Tibial nerve (tissue), 4 donors: ENCODE data around the gene SLC5A10. TPM values are rescaled to one million over a fixed set of nuclear protein-coding genes. Genes with fewer than 3 reads are reported as not detected.
"Not testable (repeated sequence)": the region's sequence is repeated elsewhere in the genome, so short reads cannot be mapped to it uniquely, and the experiment has no call there.

Experiments used
- DNase-seq, 2 donors: peaks; one replicate each; pipeline ENCODE4 v3.0.0-alpha.2; 2019; ENCODE audit warnings: low spot score in 2 of 2
- H3K27ac ChIP-seq, 4 donors: fragments of 200-600 bp; sonication (generic) in 3 of 4; one replicate each; pipeline ENCODE4 v1.5.1; 2017 to 2019; ENCODE audit warnings: mild to moderate bottlenecking in 1 of 4
- H3K27me3 ChIP-seq, 2 donors: fragments of 200-600 bp; sonication (generic) in 1 of 2; one replicate each; pipeline versions ENCODE4 v1.5.1 to v1.6.0; 2017 to 2019
- H3K36me3 ChIP-seq, 3 donors: fragments of 200-600 bp; sonication (generic); one replicate each; pipeline ENCODE4 v1.5.1; 2018 to 2019
- H3K4me1 ChIP-seq, 4 donors: fragments of 200-600 bp; sonication (generic) in 3 of 4; one replicate each; pipeline ENCODE4 v1.5.1; 2017 to 2019
- H3K4me3 ChIP-seq, 4 donors: fragments of 200-600 bp; sonication (generic) in 3 of 4; one replicate each; pipeline ENCODE4 v1.5.1; 2017 to 2019; ENCODE audit warnings: mild to moderate bottlenecking in 1 of 4, moderate library complexity in 1 of 4
- H3K9me3 ChIP-seq, 4 donors: fragments of 200-600 bp; sonication (generic) in 3 of 4; one replicate each; pipeline ENCODE4 v1.5.1; 2017 to 2019
- EP300 ChIP-seq, 2 donors: sonication (generic); formaldehyde crosslinking; IDR thresholded peaks; one replicate each; pipeline ENCODE4 v1.6.1; 2017; ENCODE audit warnings: antibody characterized with exemption in 2 of 2, mild to moderate bottlenecking in 1 of 2
- POLR2A ChIP-seq, 2 donors: fragments of 450-650 bp; IDR thresholded peaks; one replicate each; pipeline ENCODE4 v1.6.1; 2017; ENCODE audit warnings: antibody characterized with exemption in 2 of 2, mild to moderate bottlenecking in 2 of 2, moderate library complexity in 2 of 2
- WGBS, 2 donors: methylation state at CpG; one replicate each; pipeline ENCODE4 v1.1.5; 2018; 5-methylcytosine and 5-hydroxymethylcytosine counted together
- total RNA-seq, 4 donors: library from RNA; depleted of rRNA; stranded (reverse); fragments of >200 nt; gene quantifications; one replicate each; pipeline ENCODE4 v1.1.0, GENCODE V29; 2016
- TF ChIP-seq, protein P1 (sequence below), 5 experiments: fragments of 200-600 bp in 3 of 5; fragments of 450-650 bp in 2 of 5; sonication (generic) in 3 of 5; IDR thresholded peaks; one replicate each; pipeline ENCODE4 v1.5.1; 2016 to 2019; ENCODE audit warnings: antibody characterized with exemption in 5 of 5, mild to moderate bottlenecking in 3 of 5, moderate library complexity in 2 of 5

Gene SLC5A10
- total RNA-seq, 4 donors from 2014 or later = not detected

DNA sequence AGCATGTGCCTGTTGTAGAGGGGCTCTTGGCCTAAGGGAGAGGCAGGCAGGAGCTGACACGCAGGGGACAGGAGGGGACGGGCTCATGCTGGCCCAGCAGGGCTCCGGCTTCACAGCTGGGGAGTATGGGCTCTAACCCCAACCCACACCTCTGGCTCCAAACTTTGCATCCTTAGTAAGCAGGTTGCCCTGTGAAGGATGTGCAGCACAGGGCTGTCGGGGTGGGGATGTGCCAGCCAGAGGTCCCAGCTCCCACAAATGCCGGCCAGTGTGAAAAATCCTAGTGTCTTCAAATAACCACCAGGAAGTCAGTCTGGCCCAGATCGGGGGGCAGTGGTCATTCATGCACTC lies 66.6 kb downstream of the SLC5A10 start:
- Histone ChIP-seq H3K4me1 (no peaks in the 10 kb centered on the region), H3K4me3 (no peak overlapping the region), H3K9me3 (no peaks in the 10 kb centered on the region), H3K36me3 (no peaks in the 10 kb centered on the region), H3K27me3 (peaks cover 0 to 4% of the 10 kb centered on the region in 2 donors), H3K27ac (no peak overlapping the region)
- no peak for DNase-seq
- TF ChIP-seq POLR2A (IDR thresholded peaks at IDR 0.05) = no peak
- no peak for TF ChIP-seq EP300 (IDR thresholded peaks at IDR 0.05)
- TF ChIP-seq, protein P1, sequence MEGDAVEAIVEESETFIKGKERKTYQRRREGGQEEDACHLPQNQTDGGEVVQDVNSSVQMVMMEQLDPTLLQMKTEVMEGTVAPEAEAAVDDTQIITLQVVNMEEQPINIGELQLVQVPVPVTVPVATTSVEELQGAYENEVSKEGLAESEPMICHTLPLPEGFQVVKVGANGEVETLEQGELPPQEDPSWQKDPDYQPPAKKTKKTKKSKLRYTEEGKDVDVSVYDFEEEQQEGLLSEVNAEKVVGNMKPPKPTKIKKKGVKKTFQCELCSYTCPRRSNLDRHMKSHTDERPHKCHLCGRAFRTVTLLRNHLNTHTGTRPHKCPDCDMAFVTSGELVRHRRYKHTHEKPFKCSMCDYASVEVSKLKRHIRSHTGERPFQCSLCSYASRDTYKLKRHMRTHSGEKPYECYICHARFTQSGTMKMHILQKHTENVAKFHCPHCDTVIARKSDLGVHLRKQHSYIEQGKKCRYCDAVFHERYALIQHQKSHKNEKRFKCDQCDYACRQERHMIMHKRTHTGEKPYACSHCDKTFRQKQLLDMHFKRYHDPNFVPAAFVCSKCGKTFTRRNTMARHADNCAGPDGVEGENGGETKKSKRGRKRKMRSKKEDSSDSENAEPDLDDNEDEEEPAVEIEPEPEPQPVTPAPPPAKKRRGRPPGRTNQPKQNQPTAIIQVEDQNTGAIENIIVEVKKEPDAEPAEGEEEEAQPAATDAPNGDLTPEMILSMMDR (IDR thresholded peaks at IDR 0.05) = no peak
- 79 to 85% methylated on average over 5 to 6 of the region's 6 CpGs for WGBS, 2 donors

DNA sequence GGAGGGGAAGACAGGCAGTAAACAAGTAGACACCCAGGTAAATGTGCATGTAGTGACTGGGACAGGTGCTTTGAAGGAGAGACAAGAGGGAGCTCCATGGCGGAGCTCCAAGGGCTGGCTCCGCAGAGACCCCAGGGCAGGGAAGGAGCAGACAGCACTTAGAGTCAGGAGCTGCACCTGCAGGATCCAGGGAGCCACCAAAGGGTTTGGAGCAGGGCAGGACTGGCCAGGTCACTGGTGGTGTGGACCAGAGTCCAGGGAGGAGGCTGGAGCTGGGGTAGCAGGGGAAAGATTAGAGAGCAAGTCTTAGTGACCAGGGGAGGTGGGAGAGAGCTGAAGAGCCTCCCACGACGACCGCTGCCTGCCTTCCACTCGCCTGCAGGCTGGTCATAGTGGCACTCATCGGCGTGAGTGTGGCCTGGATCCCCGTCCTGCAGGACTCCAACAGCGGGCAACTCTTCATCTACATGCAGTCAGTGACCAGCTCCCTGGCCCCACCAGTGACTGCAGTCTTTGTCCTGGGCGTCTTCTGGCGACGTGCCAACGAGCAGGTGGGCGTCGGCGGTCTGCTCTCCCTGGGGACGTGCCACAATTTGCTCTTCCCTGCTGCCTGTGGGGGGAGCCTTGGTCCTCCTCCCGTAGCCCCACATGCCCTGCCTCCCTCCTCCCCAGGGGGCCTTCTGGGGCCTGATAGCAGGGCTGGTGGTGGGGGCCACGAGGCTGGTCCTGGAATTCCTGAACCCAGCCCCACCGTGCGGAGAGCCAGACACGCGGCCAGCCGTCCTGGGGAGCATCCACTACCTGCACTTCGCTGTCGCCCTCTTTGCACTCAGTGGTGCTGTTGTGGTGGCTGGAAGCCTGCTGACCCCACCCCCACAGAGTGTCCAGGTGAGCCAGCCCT lies 67.3 kb downstream of the SLC5A10 start:
- TF ChIP-seq, protein P1 (IDR thresholded peaks at IDR 0.05) = no peak
- TF ChIP-seq EP300 (IDR thresholded peaks at IDR 0.05) (no peak), POLR2A (IDR thresholded peaks at IDR 0.05) (no peak)
- Histone ChIP-seq H3K27ac (no peak overlapping the region), H3K36me3 (no peaks in the 10 kb centered on the region), H3K27me3 (peaks cover 0 to 4% of the 10 kb centered on the region in 2 donors), H3K4me1 (no peaks in the 10 kb centered on the region), H3K4me3 (no peak overlapping the region), H3K9me3 (no peaks in the 10 kb centered on the region)
- WGBS, 2 donors = 32 to 52% methylated on average over 27 of the region's 27 CpGs
- DNase-seq = no peak

DNA sequence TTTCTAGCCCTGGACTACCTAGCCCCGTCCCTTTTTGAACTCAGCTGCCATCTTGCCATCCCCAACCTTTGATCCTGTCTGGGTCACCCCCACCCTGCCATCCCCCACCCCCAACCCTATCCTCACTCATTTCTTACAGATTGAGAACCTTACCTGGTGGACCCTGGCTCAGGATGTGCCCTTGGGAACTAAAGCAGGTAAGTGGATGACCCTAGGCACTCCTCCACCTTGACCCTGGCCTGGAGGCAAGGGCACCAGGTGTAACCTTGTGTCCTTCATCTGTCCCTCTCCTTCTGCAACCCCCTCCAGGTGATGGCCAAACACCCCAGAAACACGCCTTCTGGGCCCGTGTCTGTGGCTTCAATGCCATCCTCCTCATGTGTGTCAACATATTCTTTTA lies 68.1 kb downstream of the SLC5A10 start:
- 92 to 94% methylated on average over 3 of the region's 3 CpGs for WGBS, 2 donors
- TF ChIP-seq, protein P1 (IDR thresholded peaks at IDR 0.05) = no peak
- TF ChIP-seq POLR2A (IDR thresholded peaks at IDR 0.05) (no peak), EP300 (IDR thresholded peaks at IDR 0.05) (no peak)
- H3K27me3 ChIP-seq = peaks cover 0 to 4% of the 10 kb centered on the region in 2 donors
- H3K27ac ChIP-seq = no peak overlapping the region
- no peaks in the 10 kb centered on the region for H3K36me3 ChIP-seq
- H3K4me1 ChIP-seq = no peaks in the 10 kb centered on the region
- no peak overlapping the region for H3K4me3 ChIP-seq
- no peaks in the 10 kb centered on the region for H3K9me3 ChIP-seq
- no peak for DNase-seq

DNA sequence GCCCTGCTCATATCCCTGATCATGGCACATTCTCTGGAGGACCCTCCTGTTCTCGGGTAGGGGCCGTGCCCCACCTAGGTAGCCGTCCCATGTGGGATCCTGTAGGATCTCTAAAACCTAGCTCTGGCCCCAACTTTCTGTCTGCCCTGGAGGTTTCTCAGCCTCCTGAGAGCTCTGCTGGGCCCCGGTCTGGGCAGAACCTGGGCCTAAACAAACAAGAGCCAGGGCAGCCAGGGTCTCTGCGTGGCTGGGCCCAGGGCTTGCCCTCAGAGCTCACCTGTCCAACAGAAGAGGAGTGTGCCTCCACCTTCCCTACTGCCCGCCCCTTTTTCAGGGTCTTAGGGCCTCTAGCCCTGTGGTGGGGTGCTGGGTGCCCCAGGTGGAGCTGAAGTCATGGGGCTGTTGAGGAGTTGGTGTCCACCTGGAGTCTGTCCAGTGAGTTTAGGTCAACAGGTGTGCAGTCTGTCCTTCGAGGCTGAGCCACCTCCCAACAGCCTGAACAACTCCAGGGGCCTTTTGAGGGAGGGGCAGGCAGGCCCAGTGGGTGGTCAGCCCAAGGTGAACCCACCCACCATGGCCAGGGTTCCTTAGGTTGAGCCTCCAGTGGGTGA lies 69.2 kb downstream of the SLC5A10 start:
- not testable (repeated sequence) for H3K9me3 ChIP-seq, H3K27me3 ChIP-seq
- 93 to 100% methylated on average over 4 to 5 of the region's 7 CpGs for WGBS, 2 donors

DNA sequence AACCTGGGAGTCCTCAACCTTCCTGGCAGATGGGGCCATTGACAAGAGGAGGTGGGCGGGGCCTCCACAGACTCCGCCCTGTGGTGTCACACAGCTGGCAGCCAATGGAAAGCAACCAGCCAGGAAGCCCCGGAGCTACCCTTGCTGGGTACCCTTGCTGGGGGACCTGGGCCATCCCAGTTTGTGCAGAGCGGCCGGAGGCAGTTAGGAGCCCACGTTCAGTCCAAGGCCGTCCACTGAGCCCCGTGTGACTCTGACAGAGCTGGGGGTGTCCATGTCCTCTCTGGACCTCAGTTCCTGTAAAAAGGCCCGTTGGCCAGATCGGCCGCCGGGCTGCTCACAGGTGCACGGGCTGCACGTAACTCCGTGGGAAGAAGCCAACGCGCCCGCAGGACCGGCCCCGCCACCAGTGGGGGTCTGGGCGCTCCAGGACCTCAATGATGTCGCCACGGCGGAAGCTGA lies 69.7 kb downstream of the SLC5A10 start:
- H3K27me3 ChIP-seq = peaks cover 0 to 4% of the 10 kb centered on the region in 2 donors
- H3K4me1 ChIP-seq = no peaks in the 10 kb centered on the region
- no peaks in the 10 kb centered on the region for H3K9me3 ChIP-seq
- TF ChIP-seq EP300 (IDR thresholded peaks at IDR 0.05) = no peak
- no peak for TF ChIP-seq POLR2A (IDR thresholded peaks at IDR 0.05)
- TF ChIP-seq, protein P1 (IDR thresholded peaks at IDR 0.05) = no peak
- DNase-seq = no peak
- no peak overlapping the region for H3K4me3 ChIP-seq
- 93% methylated on average over 19 to 24 of the region's 24 CpGs for WGBS, 2 donors
- H3K36me3 ChIP-seq = no peaks in the 10 kb centered on the region
- no peak overlapping the region for H3K27ac ChIP-seq

More for the DNA sequence above, 69.2 kb downstream of the SLC5A10 start:
- not testable (repeated sequence) for DNase-seq, H3K27ac ChIP-seq, H3K36me3 ChIP-seq, H3K4me1 ChIP-seq, H3K4me3 ChIP-seq
